Measurements from ENCODE around the gene ANKS1A.

ANKS1A gene

GRCh38 chr6:35140639-35141006 lies 251.6 kb downstream of the ANKS1A start:
- TF ChIP-seq ZBTB7A (IDR thresholded peaks at IDR 0.05; ENCODE audit: low read depth) (no peak), NFIC (IDR thresholded peaks at IDR 0.05) (no peak), RAD21 (IDR thresholded peaks at IDR 0.05; ENCODE audit: low read depth) (no peak), MAX (IDR thresholded peaks at IDR 0.05) (no peak), FOXM1 (IDR thresholded peaks at IDR 0.05; ENCODE audit: borderline replicate concordance, low read depth) (no peak), EGR1 (IDR thresholded peaks at IDR 0.05) (no peak)
